Renal cortex interstitium (tissue), 11 donors: ENCODE results near the gene ASS1. TPM values are rescaled to one million over a fixed set of nuclear protein-coding genes. Genes with fewer than 3 reads are reported as not detected.

Experiments
- DNase-seq, 11 donors: peaks; one replicate each; pipeline ENCODE4 v3.0.0-alpha.2; 2013; ENCODE audit warnings: low read depth in 9 of 11, low spot score in 4 of 11; ENCODE audit errors: extremely low read depth in 1 of 11
- polyA plus RNA-seq, 3 donors: library from polyadenylated mRNA; unstranded; fragments of 120-200 nt; gene quantifications; one replicate each; pipeline ENCODE4 v1.2.1, GENCODE V29; 2013; ENCODE audit not compliant: insufficient read length in 3 of 3

The ASS1 gene
- polyA plus RNA-seq, 3 donors, result 298 to 320 (median 309) TPM

GRCh38 chr9:130479587-130479986, 34.8 kb downstream of the ASS1 start:
- DNase-seq, result no peak

GRCh38 chr9:130480673-130481072, 35.9 kb downstream of the ASS1 start:
- no peak for DNase-seq

GRCh38 chr9:130482463-130482862, 37.7 kb downstream of the ASS1 start:
- no peak for DNase-seq

GRCh38 chr9:130483371-130483971, 38.7 kb downstream of the ASS1 start:
- DNase-seq, result no peak

GRCh38 chr9:130484362-130485072, 39.8 kb downstream of the ASS1 start:
- DNase-seq, result no peak

GRCh38 chr9:130486103-130486502, 41.3 kb downstream of the ASS1 start:
- no peak for DNase-seq

GRCh38 chr9:130487500-130487899, 42.7 kb downstream of the ASS1 start:
- DNase-seq, result no peak

- no peak for DNase-seq
Observed at GRCh38 chr9:130488621-130489330, 44.0 kb downstream of the ASS1 start.

- DNase-seq, result no peak
Observed at GRCh38 chr9:130490981-130491380, 46.2 kb downstream of the ASS1 start.

GRCh38 chr9:130491830-130492482, 47.2 kb downstream of the ASS1 start:
- no peak for DNase-seq

- no peak for DNase-seq
Observed at GRCh38 chr9:130493021-130493420, 48.3 kb downstream of the ASS1 start.

- DNase-seq, result no peak
Observed at GRCh38 chr9:130493476-130493875, 48.7 kb downstream of the ASS1 start.

GRCh38 chr9:130495067-130495466, 50.3 kb downstream of the ASS1 start:
- no peak for DNase-seq

GRCh38 chr9:130497139-130497538, 52.4 kb downstream of the ASS1 start:
- no peak for DNase-seq

- no peak for DNase-seq
Observed at GRCh38 chr9:130498298-130498917, 53.6 kb downstream of the ASS1 start.

- peak in 1 of 11 donors; percentile 35 for DNase-seq
Observed at GRCh38 chr9:130498918-130499698, 54.3 kb downstream of the ASS1 start.

- DNase-seq, result no peak
Observed at GRCh38 chr9:130499804-130500263, 55.1 kb downstream of the ASS1 start.

GRCh38 chr9:130500340-130501180, 55.8 kb downstream of the ASS1 start:
- DNase-seq, result no peak
